ENCODE data around the gene RDX.

The RDX gene

GRCh38 chr11:110269996-110270395, 26.4 kb downstream of the RDX start:
- Histone ChIP-seq H3K4me1 (ENCODE audit: insufficient read depth, low read length, severe bottlenecking) (no peaks in the 10 kb centered on the region), H3K79me2 (ENCODE audit: insufficient read depth, low read length) (no peaks in the 10 kb centered on the region), H3F3A (ENCODE audit: insufficient read depth, low read length) (no peaks in the 10 kb centered on the region), H3K9ac (ENCODE audit: low read length) (no peak overlapping the region), H4K20me1 (ENCODE audit: insufficient read depth, low read length) (no peaks in the 10 kb centered on the region), H3K4me2 (ENCODE audit: low read length) (no peak overlapping the region), H3K27me3 (ENCODE audit: insufficient read depth, low read length) (no peaks in the 10 kb centered on the region), H3K9me2 (ENCODE audit: low read depth, low read length) (no peaks in the 10 kb centered on the region), H2AFZ (ENCODE audit: low read length) (no peak overlapping the region), H3K9me3 (ENCODE audit: low read length) (no peaks in the 10 kb centered on the region), H3K36me3 (ENCODE audit: insufficient read depth, low read length) (peaks cover 38% of the 10 kb centered on the region), H3K27ac (ENCODE audit: low read depth, low read length, poor library complexity, severe bottlenecking) (no peak overlapping the region), H3K4me3 (ENCODE audit: low read depth, low read length, poor library complexity, severe bottlenecking) (no peak overlapping the region)
- TF ChIP-seq, protein P1, sequence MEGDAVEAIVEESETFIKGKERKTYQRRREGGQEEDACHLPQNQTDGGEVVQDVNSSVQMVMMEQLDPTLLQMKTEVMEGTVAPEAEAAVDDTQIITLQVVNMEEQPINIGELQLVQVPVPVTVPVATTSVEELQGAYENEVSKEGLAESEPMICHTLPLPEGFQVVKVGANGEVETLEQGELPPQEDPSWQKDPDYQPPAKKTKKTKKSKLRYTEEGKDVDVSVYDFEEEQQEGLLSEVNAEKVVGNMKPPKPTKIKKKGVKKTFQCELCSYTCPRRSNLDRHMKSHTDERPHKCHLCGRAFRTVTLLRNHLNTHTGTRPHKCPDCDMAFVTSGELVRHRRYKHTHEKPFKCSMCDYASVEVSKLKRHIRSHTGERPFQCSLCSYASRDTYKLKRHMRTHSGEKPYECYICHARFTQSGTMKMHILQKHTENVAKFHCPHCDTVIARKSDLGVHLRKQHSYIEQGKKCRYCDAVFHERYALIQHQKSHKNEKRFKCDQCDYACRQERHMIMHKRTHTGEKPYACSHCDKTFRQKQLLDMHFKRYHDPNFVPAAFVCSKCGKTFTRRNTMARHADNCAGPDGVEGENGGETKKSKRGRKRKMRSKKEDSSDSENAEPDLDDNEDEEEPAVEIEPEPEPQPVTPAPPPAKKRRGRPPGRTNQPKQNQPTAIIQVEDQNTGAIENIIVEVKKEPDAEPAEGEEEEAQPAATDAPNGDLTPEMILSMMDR (IDR thresholded peaks at IDR 0.05; ENCODE audit: low read length) = no peak
- TF ChIP-seq EZH2 (IDR thresholded peaks at IDR 0.05; ENCODE audit: borderline replicate concordance, low read length) = no peak

DNA sequence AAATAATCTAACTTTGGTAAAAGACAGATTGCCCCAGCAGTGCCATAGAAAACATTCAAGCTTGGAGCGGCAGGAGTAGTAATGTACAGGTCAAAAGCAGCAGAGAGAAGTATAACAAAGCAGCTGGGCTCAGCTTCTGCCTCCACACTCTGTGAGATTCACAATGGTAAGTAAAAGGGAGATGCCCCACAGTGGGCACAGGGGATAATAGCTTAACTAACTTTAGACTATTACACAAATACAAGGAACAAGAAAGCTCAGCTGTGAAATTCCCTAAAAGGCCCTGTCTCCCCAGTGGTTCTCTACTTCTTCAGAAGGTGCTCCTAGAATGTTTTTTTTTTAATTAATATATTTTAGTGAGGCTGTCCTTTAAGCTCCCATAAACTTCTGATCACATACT, 28.0 kb downstream of the RDX start:
- no peaks in the 10 kb centered on the region for H4K20me1 ChIP-seq (ENCODE audit: insufficient read depth, low read length)
- TF ChIP-seq, protein P1 (IDR thresholded peaks at IDR 0.05; ENCODE audit: low read length) = no peak
- no peak for TF ChIP-seq EZH2 (IDR thresholded peaks at IDR 0.05; ENCODE audit: borderline replicate concordance, low read length)
- no peaks in the 10 kb centered on the region for H3K79me2 ChIP-seq (ENCODE audit: insufficient read depth, low read length)
- no peak overlapping the region for H3K4me3 ChIP-seq (ENCODE audit: low read depth, low read length, poor library complexity, severe bottlenecking)
- no peak overlapping the region for H3K9ac ChIP-seq (ENCODE audit: low read length)
- H2AFZ ChIP-seq (ENCODE audit: low read length) = no peak overlapping the region
- no peak overlapping the region for H3K27ac ChIP-seq (ENCODE audit: low read depth, low read length, poor library complexity, severe bottlenecking)
- no peak overlapping the region for H3K4me2 ChIP-seq (ENCODE audit: low read length)
- no peaks in the 10 kb centered on the region for H3K27me3 ChIP-seq (ENCODE audit: insufficient read depth, low read length)
- no peaks in the 10 kb centered on the region for H3K9me2 ChIP-seq (ENCODE audit: low read depth, low read length)
- no peaks in the 10 kb centered on the region for H3K4me1 ChIP-seq (ENCODE audit: insufficient read depth, low read length, severe bottlenecking)
- H3K9me3 ChIP-seq (ENCODE audit: low read length) = no peaks in the 10 kb centered on the region
- peaks cover 44% of the 10 kb centered on the region for H3K36me3 ChIP-seq (ENCODE audit: insufficient read depth, low read length)
- no peaks in the 10 kb centered on the region for H3F3A ChIP-seq (ENCODE audit: insufficient read depth, low read length)

- H3K4me1 ChIP-seq (ENCODE audit: insufficient read depth, low read length, severe bottlenecking) = no peaks in the 10 kb centered on the region
- no peak overlapping the region for H3K4me2 ChIP-seq (ENCODE audit: low read length)
- no peaks in the 10 kb centered on the region for H3F3A ChIP-seq (ENCODE audit: insufficient read depth, low read length)
- H3K27me3 ChIP-seq (ENCODE audit: insufficient read depth, low read length) = no peaks in the 10 kb centered on the region
- no peak for TF ChIP-seq EZH2 (IDR thresholded peaks at IDR 0.05; ENCODE audit: borderline replicate concordance, low read length)
- TF ChIP-seq, protein P1 (IDR thresholded peaks at IDR 0.05; ENCODE audit: low read length) = no peak
- no peaks in the 10 kb centered on the region for H3K9me3 ChIP-seq (ENCODE audit: low read length)
- H3K4me3 ChIP-seq (ENCODE audit: low read depth, low read length, poor library complexity, severe bottlenecking) = no peak overlapping the region
- no peak overlapping the region for H2AFZ ChIP-seq (ENCODE audit: low read length)
- no peak overlapping the region; the same call in 1 of the 2 replicates for H3K9ac ChIP-seq (ENCODE audit: low read length)
- H3K79me2 ChIP-seq (ENCODE audit: insufficient read depth, low read length) = no peaks in the 10 kb centered on the region
- H3K9me2 ChIP-seq (ENCODE audit: low read depth, low read length) = no peaks in the 10 kb centered on the region
- peaks cover 69% of the 10 kb centered on the region for H3K36me3 ChIP-seq (ENCODE audit: insufficient read depth, low read length)
- no peaks in the 10 kb centered on the region for H4K20me1 ChIP-seq (ENCODE audit: insufficient read depth, low read length)
- no peak overlapping the region for H3K27ac ChIP-seq (ENCODE audit: low read depth, low read length, poor library complexity, severe bottlenecking)
Observed at GRCh38 chr11:110262072-110262403, 34.4 kb downstream of the RDX start.

All from OCI-LY1 (cell line).